Calu3 (cell line): ENCODE measurements around the gene TRMT44. TPM values are rescaled to one million over a fixed set of nuclear protein-coding genes. Genes with fewer than 3 reads are reported as not detected.

ENCODE experiments used
- BruUV-seq: library from RNA; stranded (reverse); fragments of 400-500 nt; replicated peaks from 2 replicates; lab custom pipeline; 2021; lab: Mats Ljungman, UMichigan
- CTCF ChIA-PET: fragments of 300-600 bp; sonication (Branson Sonifier 250); formaldehyde crosslinking; loops from one replicate; lab custom pipeline; 2022; ENCODE audit warnings: antibody characterized with exemption; lab: Charles Lee
- DNase-seq: peaks from one replicate; pipeline ENCODE4 v3.0.0; 2022
- H3K27ac Mint-ChIP-seq: one replicate; pipeline ENCODE4 v1.8.0; 2022; ENCODE audit warnings: mixed read lengths; ENCODE audit not compliant: unreplicated experiment
- H3K27me3 Mint-ChIP-seq: one replicate; pipeline ENCODE4 v1.8.0; 2022; ENCODE audit warnings: mixed read lengths; ENCODE audit not compliant: unreplicated experiment
- H3K36me3 Mint-ChIP-seq: one replicate; pipeline ENCODE4 v1.8.0; 2022; ENCODE audit warnings: mild to moderate bottlenecking, moderate library complexity, mixed read lengths; ENCODE audit not compliant: insufficient read depth, unreplicated experiment
- H3K4me1 Mint-ChIP-seq: one replicate; pipeline ENCODE4 v1.8.0; 2022; ENCODE audit warnings: mild to moderate bottlenecking, low read depth, mixed read lengths; ENCODE audit not compliant: unreplicated experiment
- H3K4me3 Mint-ChIP-seq: one replicate; pipeline ENCODE4 v1.8.0; 2022; ENCODE audit warnings: mild to moderate bottlenecking, low read depth, moderate library complexity, mixed read lengths; ENCODE audit not compliant: unreplicated experiment
- H3K9me3 Mint-ChIP-seq: one replicate; pipeline ENCODE4 v1.8.0; 2022; ENCODE audit warnings: low read depth, mixed read lengths; ENCODE audit not compliant: unreplicated experiment
- intact Hi-C: fragments of 100-400 bp; cut with micrococcal nuclease; formaldehyde crosslinking; loops from one replicate; pipeline ENCODE4 v1.10.0; 2022; ENCODE audit not compliant: unreplicated experiment
- total RNA-seq: library from RNA; stranded (reverse); gene quantifications from 2 replicates; pipeline ENCODE4 v1.2.3, GENCODE V29; 2022
- TF ChIP-seq, protein P1 (sequence below): fragments of 200-600 bp; IDR thresholded peaks from one replicate; pipeline ENCODE4 v1.8.0; 2022; ENCODE audit warnings: antibody characterized with exemption; ENCODE audit not compliant: unreplicated experiment

TRMT44 gene
- total RNA-seq, 1 experiment from 2014 or later: 21.5 TPM

DNA sequence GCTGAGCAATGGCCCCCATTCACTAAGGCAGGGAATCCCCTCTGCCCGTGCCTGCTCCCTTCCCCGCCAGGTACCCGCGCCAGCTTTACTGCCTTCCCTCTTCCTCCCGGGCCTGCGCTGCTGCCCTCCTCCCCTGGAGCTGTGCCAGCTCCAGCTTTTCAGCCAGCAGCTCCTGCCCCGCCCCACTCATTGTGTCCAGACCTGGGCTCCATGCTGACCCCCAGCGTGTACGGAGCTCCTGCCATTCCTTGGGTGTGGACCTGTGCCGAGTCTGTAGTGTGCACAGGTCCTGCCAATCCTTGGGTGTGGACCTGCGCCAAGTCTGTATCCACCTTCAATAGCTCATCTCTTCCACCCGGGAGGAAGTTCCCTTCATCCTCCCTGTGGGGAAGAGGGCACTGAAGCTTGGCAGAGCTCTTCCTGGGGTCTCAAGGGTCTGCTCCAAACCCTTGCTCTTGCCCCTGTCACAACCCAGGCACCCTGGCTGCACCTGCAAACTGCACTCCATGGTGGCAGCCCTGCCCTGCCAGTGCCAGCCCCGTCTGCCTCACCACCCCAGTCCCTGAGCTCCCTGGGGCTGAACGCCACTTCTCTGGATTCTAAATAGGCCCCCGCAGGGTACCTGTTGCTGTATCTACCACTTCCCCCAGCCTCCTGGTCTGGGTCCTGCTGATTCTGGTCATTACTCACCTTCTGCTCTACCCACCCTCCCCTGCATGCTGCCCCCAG, 63.9 kb downstream of the TRMT44 start:
- H3K27me3 Mint-ChIP-seq: peaks cover 20% of the 10 kb centered on the region
- CTCF ChIA-PET: interaction anchor here (1.0 kb wide), 1 partner anchor 13 kb away, joined by 6 read pairs; no protein-coding TSS in a partner anchor
- no peaks in the 10 kb centered on the region for H3K9me3 Mint-ChIP-seq
- peak overlapping the region; percentile 46 for H3K4me3 Mint-ChIP-seq
- H3K27ac Mint-ChIP-seq: no peak overlapping the region
- peak; percentile 38 for DNase-seq
- H3K36me3 Mint-ChIP-seq: no peaks in the 10 kb centered on the region
- TF ChIP-seq, protein P1, sequence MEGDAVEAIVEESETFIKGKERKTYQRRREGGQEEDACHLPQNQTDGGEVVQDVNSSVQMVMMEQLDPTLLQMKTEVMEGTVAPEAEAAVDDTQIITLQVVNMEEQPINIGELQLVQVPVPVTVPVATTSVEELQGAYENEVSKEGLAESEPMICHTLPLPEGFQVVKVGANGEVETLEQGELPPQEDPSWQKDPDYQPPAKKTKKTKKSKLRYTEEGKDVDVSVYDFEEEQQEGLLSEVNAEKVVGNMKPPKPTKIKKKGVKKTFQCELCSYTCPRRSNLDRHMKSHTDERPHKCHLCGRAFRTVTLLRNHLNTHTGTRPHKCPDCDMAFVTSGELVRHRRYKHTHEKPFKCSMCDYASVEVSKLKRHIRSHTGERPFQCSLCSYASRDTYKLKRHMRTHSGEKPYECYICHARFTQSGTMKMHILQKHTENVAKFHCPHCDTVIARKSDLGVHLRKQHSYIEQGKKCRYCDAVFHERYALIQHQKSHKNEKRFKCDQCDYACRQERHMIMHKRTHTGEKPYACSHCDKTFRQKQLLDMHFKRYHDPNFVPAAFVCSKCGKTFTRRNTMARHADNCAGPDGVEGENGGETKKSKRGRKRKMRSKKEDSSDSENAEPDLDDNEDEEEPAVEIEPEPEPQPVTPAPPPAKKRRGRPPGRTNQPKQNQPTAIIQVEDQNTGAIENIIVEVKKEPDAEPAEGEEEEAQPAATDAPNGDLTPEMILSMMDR: no peak
- peaks cover 14% of the 10 kb centered on the region for H3K4me1 Mint-ChIP-seq
- intact Hi-C loops: no loop called here
- BruUV-seq: no TSS peak

DNA sequence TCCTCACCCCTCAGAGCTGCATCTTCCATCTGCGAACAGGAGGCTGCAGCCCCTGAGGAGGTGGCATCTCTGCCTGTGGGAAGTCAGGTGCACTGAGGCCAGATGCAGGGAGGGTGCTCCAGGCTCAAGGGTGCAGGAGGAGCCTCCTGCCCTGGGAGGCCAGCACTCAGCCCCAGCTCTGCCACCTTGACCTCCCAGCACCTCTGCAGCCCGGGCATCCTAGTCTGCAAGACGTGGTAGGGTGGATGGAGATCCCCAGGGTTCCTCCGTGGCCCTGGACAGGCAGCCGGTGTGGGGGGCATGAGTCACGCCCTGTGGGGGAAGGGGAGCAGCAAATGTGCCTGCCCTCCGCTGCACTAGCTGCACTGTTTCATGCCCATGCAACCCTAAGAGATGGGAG, 64.7 kb downstream of the TRMT44 start:
- intact Hi-C loops: no loop called here
- Mint-ChIP-seq H3K27me3 (peaks cover 20% of the 10 kb centered on the region), H3K27ac (no peak overlapping the region), H3K4me3 (no peak overlapping the region), H3K4me1 (peaks cover 14% of the 10 kb centered on the region), H3K9me3 (no peaks in the 10 kb centered on the region), H3K36me3 (no peaks in the 10 kb centered on the region)
- TF ChIP-seq, protein P1: no peak
- CTCF ChIA-PET: no interaction called here
- no peak for DNase-seq
- BruUV-seq: no TSS peak

DNA sequence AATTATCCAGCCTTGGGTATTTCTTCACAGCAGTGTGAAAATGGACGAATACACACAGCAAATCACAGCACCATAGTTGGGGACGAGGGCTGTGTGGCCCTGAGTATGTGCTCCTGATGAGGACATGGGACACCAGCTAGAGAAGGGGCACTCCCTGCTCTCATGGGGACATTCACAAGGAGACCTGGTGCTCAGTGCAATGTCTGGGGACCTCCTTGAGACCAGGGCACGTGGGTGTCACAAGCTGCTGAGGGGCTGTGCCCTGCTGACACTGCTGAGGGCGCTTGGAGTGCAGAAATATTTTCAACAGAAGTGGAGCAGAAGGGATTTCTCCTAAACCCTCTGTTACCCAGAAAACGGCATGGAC, 65.4 kb downstream of the TRMT44 start:
- CTCF ChIA-PET: no interaction called here
- BruUV-seq: no TSS peak
- no peak overlapping the region for H3K27ac Mint-ChIP-seq

DNA sequence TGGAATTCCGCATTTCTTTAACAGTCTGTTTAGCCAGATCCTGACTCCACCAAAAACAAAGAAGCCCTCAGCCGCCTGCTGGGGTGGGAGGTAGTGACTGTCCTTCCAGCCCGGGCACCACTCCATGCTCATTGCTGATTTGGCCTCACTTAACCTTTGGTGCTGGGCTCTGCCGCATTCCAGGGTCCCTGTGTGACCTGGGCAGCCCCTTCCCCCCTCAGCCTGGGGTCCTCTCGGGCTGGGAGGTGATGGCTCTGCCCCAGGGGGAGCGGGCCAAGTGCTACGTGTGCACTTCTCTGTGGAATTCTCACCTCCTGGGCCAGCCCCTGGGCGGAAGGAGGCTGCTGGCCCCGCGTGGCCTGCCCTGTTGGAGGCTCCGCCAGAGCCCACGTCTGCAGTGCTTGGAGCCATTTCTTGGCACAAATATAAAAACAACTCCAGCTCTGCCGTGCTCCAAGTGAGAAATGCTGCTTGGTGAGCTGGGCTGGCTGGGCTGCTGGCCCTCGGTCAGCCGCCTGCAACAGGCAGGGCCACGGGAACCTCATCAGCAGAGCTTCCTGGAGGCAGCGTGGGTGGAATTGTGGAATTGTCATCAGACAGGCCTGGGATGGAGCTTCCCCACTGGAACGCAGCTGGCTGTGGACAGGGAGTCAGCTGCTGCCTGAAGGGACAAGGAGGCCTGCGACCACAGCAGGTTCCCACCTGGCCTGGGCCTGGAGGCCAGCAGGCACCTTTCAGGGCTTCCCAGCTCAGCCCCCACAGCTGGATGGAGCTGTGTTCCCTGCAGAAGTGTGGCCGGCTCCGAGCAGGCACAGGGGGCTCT, 66.0 kb downstream of the TRMT44 start:
- TF ChIP-seq, protein P1: no peak
- H3K9me3 Mint-ChIP-seq: no peaks in the 10 kb centered on the region
- H3K4me1 Mint-ChIP-seq: peaks cover 14% of the 10 kb centered on the region
- intact Hi-C loops: no loop called here
- no peak overlapping the region for H3K4me3 Mint-ChIP-seq
- CTCF ChIA-PET: no interaction called here
- DNase-seq: no peak
- H3K36me3 Mint-ChIP-seq: no peaks in the 10 kb centered on the region
- H3K27me3 Mint-ChIP-seq: peaks cover 20% of the 10 kb centered on the region
- no TSS peak for BruUV-seq
- H3K27ac Mint-ChIP-seq: no peak overlapping the region

More for the DNA sequence above, 65.4 kb downstream of the TRMT44 start:
- no peaks in the 10 kb centered on the region for H3K36me3 Mint-ChIP-seq
- DNase-seq: no peak
- TF ChIP-seq, protein P1: no peak
- peaks cover 14% of the 10 kb centered on the region for H3K4me1 Mint-ChIP-seq
- intact Hi-C loops: no loop called here
- H3K4me3 Mint-ChIP-seq: no peak overlapping the region
- H3K27me3 Mint-ChIP-seq: peaks cover 20% of the 10 kb centered on the region
- no peaks in the 10 kb centered on the region for H3K9me3 Mint-ChIP-seq
